Heart left ventricle (tissue), 13 donors: Measurements from ENCODE around the gene HNRNPL.
"Not testable (repeated sequence)": the region's sequence is repeated elsewhere in the genome, so short reads cannot be mapped to it uniquely, and the experiment has no call there.

Experiments used
- CTCF ChIP-seq, 12 donors: fragments of 200-600 bp; sonication (generic) in 4 of 12; IDR thresholded peaks; one replicate each; pipeline versions ENCODE4 v1.5.0 to v1.8.0; 2018 to 2022; ENCODE audit warnings: antibody characterized with exemption in 12 of 12, mild to moderate bottlenecking in 5 of 12
- POLR2A ChIP-seq, 2 donors: fragments of 450-650 bp; IDR thresholded peaks; one replicate each; pipeline ENCODE4 v1.6.1; 2017; ENCODE audit warnings: antibody characterized with exemption in 2 of 2, mild to moderate bottlenecking in 2 of 2, moderate library complexity in 2 of 2
- donor health status: ischemic (EF 13 %, LVEDD 7.1; RV severe dilation, severe dysfunction).
- donor health status: DM: no; HTN: yes; CAD: no.
- donor health status: DM: no; HTN: no; CAD: no.
- donor health status: ischemic (EF 25% LVEDD 6.9; RV normal size, moderate dysfunction).
- donor health status: ischemic (EF 25% LVEDD 5.7; RV mildly dilated, moderate dysfunction).
- donor health status: ischemic (EF 35%, LVEDD 5.7; RV mildly dilated, moderate dysfunction).
- donor health status: nonischemic (EF 11% LVEDD 7.7; RV severe dilation, severe dysfunction).
- donor health status: DM: yes; HTN: yes; CAD: no.
- donor health status: PGD.
- donor health status: ischemic (EF 29% LVEDD 5.4; RV normal size, mild dysfunction).
- donor health status: nonischemic (EF 23%, LVEDD 6.1; RV moderate dilation, normal function).

- TF ChIP-seq CTCF, POLR2A (IDR thresholded peaks at IDR 0.05): not testable (repeated sequence)
Observed at GRCh38 chr19:38854961-38855360, 5.2 kb upstream of the HNRNPL start.
